K562 (cell line): ENCODE data around the gene GANAB. TPM values are rescaled to one million over a fixed set of nuclear protein-coding genes. Genes with fewer than 3 reads are reported as not detected.

Source experiments
- BHLHE40 ChIP-seq: IDR thresholded peaks from 2 replicates; pipeline ENCODE4 v1.6.1; 2011; ENCODE audit warnings: low read length, improper control_type of control experiment
- GATAD2B ChIP-seq: fragments of 450-650 bp; IDR thresholded peaks from 2 replicates; pipeline ENCODE4 v1.6.1; 2017; ENCODE audit warnings: mild to moderate bottlenecking, borderline replicate concordance
- KLF16 ChIP-seq: IDR thresholded peaks from 2 replicates; pipeline ENCODE4 v1.6.1; 2016; ENCODE audit warnings: antibody characterized with exemption
- MBD1 ChIP-seq: fragments of 250-450 bp; sonication (Bioruptor Pico); IDR thresholded peaks from 2 replicates; pipeline ENCODE4 v1.8.0; 2022; ENCODE audit warnings: inconsistent platforms
- PHF8 ChIP-seq: fragments of 200-600 bp; sonication (generic); IDR thresholded peaks from 2 replicates; pipeline ENCODE4 v1.6.1; 2012; ENCODE audit warnings: mixed run types, mild to moderate bottlenecking, inconsistent platforms, low read length, moderate library complexity, borderline replicate concordance
- PRMT5 ChIP-seq: sonication (generic); formaldehyde crosslinking; IDR thresholded peaks from 2 replicates; pipeline ENCODE4 v1.5.0; 2020; ENCODE audit warnings: missing genetic modification reagents
- PURB ChIP-seq: sonication (generic); formaldehyde crosslinking; IDR thresholded peaks from 2 replicates; pipeline ENCODE4 v1.9.0; 2021; ENCODE audit warnings: low read depth, mild to moderate bottlenecking, missing genetic modification reagents
- RBM14 ChIP-seq: fragments of 200-400 bp; formaldehyde crosslinking; IDR thresholded peaks from 2 replicates; pipeline ENCODE4 v1.6.1; 2018; ENCODE audit warnings: low read depth, mild to moderate bottlenecking, low read length, moderate library complexity, borderline replicate concordance; ENCODE audit not compliant: insufficient read depth
- RERE ChIP-seq: sonication (generic); formaldehyde crosslinking; IDR thresholded peaks from 2 replicates; pipeline ENCODE4 v1.8.0; 2023; ENCODE audit warnings: missing genetic modification reagents, mild to moderate bottlenecking, borderline replicate concordance
- SMAD1 ChIP-seq: fragments of 150-350 bp; IDR thresholded peaks from 2 replicates; pipeline ENCODE4 v1.6.1; 2014; ENCODE audit warnings: low read length, low read depth; ENCODE audit not compliant: partially characterized antibody
- ZC3H4 ChIP-seq: sonication (generic); formaldehyde crosslinking; IDR thresholded peaks from 2 replicates; pipeline ENCODE4 v1.9.0; 2021; ENCODE audit warnings: missing genetic modification reagents, borderline replicate concordance
- ZKSCAN1 ChIP-seq: fragments of 150-350 bp; IDR thresholded peaks from 2 replicates; pipeline ENCODE4 v1.6.1; 2016; ENCODE audit warnings: low read depth, low read length
- ZNF174 ChIP-seq: fragments of 250-450 bp; sonication (Bioruptor Pico); IDR thresholded peaks from 2 replicates; pipeline ENCODE4 v1.4.0; 2020; ENCODE audit warnings: mild to moderate bottlenecking
- ZNF239 ChIP-seq: fragments of 250-450 bp; sonication (Bioruptor Pico); IDR thresholded peaks from 2 replicates; pipeline ENCODE4 v1.4.0; 2020; ENCODE audit warnings: mild to moderate bottlenecking
- ZNF263 ChIP-seq: sonication (generic); formaldehyde crosslinking; IDR thresholded peaks from 2 replicates; pipeline ENCODE4 v1.8.0; 2022; ENCODE audit warnings: mild to moderate bottlenecking, missing genetic modification reagents, borderline replicate concordance
- ZNF431 ChIP-seq: sonication (generic); formaldehyde crosslinking; IDR thresholded peaks from 2 replicates; pipeline ENCODE4 v1.8.0; 2022; ENCODE audit warnings: mild to moderate bottlenecking, missing genetic modification reagents
- ZNF551 ChIP-seq: fragments of 250-450 bp; sonication (Bioruptor Pico); IDR thresholded peaks from 2 replicates; pipeline ENCODE4 v1.5.0; 2021; ENCODE audit warnings: mild to moderate bottlenecking, moderate library complexity
- ZNF740 ChIP-seq, 3 experiments: fragments of 200-800 bp in 1 of 3; sonication (Bioruptor generic) in 1 of 3; sonication (generic) in 1 of 3; formaldehyde crosslinking in 1 of 3; IDR thresholded peaks; 2 replicates each; pipeline versions ENCODE4 v1.6.1 to v1.8.0; 2016 to 2022; ENCODE audit warnings: mild to moderate bottlenecking in 2 of 3, missing compliant biosample characterization in 2 of 3, missing genetic modification characterization in 2 of 3, missing genetic modification reagents in 1 of 3
- polyA plus RNA-seq, 8 experiments: library from polyadenylated mRNA; depleted of rRNA in 4 of 8; stranded (reverse) in 5 of 8; unstranded in 3 of 8; fragments of >200 nt; fragmentation: Nextera tagmentation in 2 of 8; fragmentation: Illumina TruSeq in 1 of 8; extraction: Ambion mirVana in 2 of 8; extraction: Trizol in 1 of 8; gene quantifications; 2 replicates each; pipeline versions ENCODE4 v1.2.1 to v1.2.3, GENCODE V29; 2011 to 2014; ENCODE audit warnings: inconsistent platforms in 1 of 8, missing spikeins in 1 of 8
- total RNA-seq, 7 experiments: library from RNA; depleted of rRNA in 6 of 7; stranded (reverse); fragments of >200 nt in 6 of 7; fragmentation: Illumina TruSeq in 2 of 7; extraction: Trizol in 2 of 7; gene quantifications; 2 replicates each; pipeline versions ENCODE4 v1.2.1 to v1.2.3, GENCODE V29; 2011 to 2021; ENCODE audit warnings: low replicate concordance in 1 of 7

The GANAB gene
- total and polyA plus RNA-seq, 9 of the 15 experiments (the other 6 are each of a cell fraction or from before 2014, with no cell fraction given) = 6.5 to 284 (median 161) TPM

- TF ChIP-seq ZNF740 (CRISPR knock-in tag; IDR thresholded peaks at IDR 0.05) = no peak
- TF ChIP-seq ZNF740 (tag; IDR thresholded peaks at IDR 0.05) = no peak
- peak; percentile 25; the same call in 1 of the 2 replicates for TF ChIP-seq ZNF263
- TF ChIP-seq PURB (CRISPR knock-in tag) = no peak
- no peak for TF ChIP-seq ZNF239 (CRISPR knock-in tag)
- TF ChIP-seq RERE (CRISPR knock-in tag) = no peak
- TF ChIP-seq RBM14 = no peak
- TF ChIP-seq GATAD2B = peak; percentile 8; the same call in 1 of the 2 replicates
- TF ChIP-seq KLF16 = peak; percentile 87
- peak; percentile 80 for TF ChIP-seq PHF8
- TF ChIP-seq BHLHE40 = peak; percentile 87
- no peak for TF ChIP-seq PRMT5 (CRISPR knock-in tag)
- TF ChIP-seq ZNF174 = no peak
- TF ChIP-seq ZC3H4 = no peak
- no peak for TF ChIP-seq ZNF431 (CRISPR knock-in tag)
- TF ChIP-seq ZKSCAN1 = peak; percentile 67; the same call in 1 of the 2 replicates
- TF ChIP-seq ZNF551 (CRISPR knock-in tag) = no peak
- peak; percentile 49 for TF ChIP-seq SMAD1
- no peak for TF ChIP-seq MBD1
Observed at GRCh38 chr11:62678770-62679696, 32.6 kb upstream of the GANAB start, which contains the start of gene UBXN1 (continued).
